ENCODE results near the gene TMCC2.

The TMCC2 gene

DNA sequence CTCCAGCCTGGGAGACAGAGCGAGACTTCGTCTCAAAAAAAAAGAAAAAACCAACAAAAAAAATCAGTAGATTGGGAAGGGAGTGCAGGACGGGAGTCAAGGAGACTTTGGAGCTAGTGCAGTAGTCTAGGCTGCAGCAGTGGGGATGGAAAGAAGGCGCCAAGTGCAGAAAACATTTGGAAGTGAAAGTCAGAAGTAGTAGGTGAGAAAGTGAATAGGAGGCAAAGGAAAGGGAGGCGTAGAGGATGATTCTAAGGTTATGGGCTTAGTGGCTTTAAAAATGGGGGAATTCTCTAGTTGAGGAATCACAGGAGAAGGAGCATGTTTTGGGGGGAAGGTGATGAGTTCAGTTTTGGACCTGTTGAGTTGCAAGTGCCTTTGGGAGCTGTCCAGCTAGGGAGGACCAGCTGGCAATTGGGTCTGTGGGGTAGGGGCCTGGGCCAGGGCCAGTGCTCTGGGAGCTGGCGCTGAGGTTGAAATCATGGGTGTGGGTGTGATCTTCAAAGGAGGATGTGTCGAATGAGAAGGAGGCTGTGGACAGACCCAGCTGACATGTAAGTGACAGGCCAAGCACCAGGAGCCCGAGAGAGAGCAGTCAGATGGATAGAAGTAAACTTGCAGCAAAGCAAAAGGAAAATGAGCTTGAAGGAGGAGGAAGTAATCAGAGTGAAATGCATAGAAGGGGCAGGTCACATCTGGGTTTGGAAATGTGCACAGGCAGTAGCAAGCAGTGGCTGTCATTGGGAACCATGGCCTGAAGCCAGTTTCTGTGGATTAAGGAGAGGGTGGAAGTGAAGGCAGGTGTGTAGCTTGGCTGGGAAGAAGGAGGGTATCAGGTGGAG lies 15.8 kb downstream of the TMCC2 start:
- DNase-seq, result no peak

DNA sequence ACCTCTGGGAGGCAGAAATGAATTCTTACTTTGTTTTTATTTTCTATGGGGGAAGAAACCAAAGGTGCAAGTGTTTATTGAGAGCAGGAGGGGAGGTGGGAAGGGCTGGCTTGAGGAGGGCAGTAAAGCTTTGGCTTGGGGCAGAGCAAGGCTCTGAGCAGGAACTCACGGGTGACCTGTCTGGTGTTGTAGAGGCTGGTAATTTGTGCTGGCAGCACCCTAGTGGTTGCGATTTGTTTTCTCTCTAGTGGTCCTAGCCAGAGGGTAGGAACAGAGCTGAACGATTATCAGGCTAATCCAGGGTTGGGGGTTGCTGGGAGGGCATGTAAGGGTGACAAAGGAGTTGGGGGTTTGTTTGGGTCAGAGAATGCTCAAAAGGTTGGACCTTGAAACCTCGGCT lies 16.6 kb downstream of the TMCC2 start:
- no peak for DNase-seq

DNA sequence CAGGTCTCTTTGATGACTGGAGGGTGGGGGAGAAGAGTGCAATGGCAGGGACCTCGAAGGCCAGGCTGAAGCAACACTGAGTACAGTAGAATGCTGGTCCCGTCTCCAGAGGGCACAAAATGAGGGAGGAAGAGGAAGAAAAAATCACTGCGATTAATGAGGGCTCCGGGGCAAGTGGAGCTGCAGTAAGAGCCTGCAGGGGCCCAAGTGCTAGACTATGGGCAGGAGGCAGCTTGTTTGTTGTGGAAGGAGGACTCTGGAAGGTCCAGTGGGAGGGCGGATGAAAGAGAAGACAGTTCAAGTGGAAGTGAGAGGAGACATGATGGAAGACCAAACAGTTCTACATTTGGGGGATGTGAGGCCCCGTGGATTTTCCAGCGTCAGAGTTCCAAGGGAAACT lies 17.4 kb downstream of the TMCC2 start:
- DNase-seq, result no peak

- no peak for DNase-seq
Observed at GRCh38 chr1:205246351-205247119, 18.8 kb downstream of the TMCC2 start.

- DNase-seq, result no peak
Observed at GRCh38 chr1:205247130-205247921, 19.6 kb downstream of the TMCC2 start.

DNA sequence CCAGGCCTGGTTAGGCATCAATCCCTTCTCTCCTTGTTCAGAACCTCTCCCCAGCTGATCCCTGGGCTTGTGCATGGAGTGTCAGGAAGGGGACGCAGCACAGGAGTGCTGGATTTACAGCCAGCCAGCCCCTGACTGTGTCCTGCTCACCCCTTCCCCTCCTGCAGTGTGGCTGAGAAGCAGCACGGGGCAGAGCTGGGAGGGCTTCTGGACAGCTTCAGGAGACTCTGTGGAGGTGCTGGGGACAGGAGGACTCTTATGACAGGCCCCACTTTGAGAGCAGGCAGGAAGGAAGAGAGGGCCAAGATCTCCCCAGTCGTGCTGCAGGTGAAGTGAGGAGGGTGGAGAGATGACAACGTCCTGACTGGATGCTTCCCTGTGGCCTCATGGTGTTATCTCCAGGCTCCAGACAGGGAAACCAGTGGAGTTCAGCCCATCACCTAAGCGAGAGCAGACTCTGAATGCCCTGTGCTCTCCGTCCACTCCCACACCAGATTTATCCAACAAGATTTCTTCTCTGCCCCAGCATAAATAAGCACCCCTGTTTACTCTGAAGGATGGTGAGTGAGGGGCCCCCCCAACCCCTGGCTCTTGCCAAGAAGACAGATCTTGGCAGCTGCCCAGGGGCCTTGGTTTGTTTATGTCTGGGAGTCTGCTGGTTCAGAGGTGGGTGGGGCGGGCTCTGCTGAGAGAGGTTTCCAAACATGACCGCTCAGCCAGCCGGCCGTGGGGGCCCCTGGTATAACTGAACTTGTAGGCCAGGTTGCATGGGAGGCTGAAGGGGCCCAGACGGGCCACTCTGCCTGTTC lies 21.3 kb downstream of the TMCC2 start:
- DNase-seq, result no peak

DNA sequence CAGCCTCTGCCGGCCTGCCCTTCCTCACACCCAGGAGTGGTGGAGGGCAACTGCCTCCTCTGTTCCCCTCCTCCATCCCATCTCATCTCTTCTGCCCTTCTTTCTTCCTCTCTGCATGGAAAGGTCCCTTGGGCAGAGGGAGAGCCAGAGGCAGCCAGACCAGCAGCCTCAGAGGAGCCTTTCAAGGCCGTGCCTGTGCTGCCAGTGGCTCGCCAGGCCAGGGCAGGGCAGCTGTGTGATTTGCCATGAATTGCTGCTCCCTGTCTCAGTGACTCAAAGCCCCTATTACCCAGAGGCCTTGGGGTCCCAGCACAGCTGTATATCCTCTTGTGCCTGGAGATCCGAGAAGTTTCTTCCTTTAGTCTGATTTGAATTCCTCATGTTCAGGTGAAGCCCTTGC lies 21.9 kb downstream of the TMCC2 start:
- no peak for DNase-seq

- no peak for DNase-seq
Observed at GRCh38 chr1:205250699-205251098, 23.0 kb downstream of the TMCC2 start.

DNA sequence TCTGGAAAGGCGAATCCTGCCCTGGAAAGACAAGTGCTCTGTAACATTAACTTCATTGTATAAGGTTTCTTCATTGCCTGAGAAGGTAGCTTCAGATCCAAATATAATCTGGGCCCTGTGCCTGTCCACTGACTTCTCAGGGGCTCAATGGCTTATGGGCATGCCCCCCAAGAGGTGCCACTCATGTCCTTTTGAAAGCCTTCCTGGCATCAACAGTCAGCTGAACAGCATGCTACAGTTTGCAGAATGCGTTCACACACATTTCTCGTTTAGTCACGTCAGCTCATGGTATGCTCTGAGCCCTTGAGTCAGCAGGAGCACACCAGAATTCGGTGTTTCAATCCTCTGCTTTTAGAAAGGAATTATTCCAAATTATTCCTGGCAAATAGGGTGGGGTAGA lies 23.8 kb downstream of the TMCC2 start:
- DNase-seq, result no peak

DNA sequence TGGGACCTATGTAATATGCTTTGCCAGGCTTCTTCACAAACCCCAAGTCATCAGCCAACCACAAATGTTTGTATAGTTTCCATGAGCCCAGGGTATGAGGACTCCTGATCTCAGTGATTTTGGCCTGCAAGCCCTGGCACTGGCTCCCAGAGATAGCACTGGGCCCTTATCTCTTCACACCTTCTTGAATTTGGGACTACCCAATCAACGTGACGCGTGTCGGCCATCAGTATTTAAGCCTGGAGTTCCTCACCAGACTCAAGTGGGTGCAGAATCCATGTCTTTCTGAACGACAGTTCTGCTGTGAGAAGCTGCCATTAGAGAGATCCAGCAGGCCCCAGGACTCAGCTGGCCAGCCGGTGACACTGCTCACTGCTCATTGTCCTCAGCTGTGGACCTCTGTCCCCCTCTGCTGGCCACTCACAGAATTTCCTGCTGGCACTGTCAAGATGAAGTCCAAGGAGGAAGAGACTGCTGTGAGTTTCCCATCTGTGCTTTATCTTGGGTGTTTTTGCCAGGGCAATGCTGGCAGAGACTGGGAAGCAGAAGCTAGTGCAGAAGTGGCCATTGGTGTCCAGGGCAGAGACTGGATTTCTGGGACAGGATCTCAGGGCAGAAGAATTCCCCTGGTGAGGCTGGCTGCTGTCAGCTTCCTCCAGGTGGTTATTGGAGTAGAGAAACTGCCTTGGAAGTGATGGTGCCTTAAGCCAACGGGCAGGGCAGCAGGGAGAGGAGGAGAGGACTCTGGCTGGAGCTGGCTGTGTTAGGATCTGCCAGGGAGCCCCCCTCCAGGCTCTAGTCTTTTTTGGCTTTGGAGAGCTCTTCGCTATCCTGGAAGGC lies 28.4 kb downstream of the TMCC2 start:
- no peak for DNase-seq

DNA sequence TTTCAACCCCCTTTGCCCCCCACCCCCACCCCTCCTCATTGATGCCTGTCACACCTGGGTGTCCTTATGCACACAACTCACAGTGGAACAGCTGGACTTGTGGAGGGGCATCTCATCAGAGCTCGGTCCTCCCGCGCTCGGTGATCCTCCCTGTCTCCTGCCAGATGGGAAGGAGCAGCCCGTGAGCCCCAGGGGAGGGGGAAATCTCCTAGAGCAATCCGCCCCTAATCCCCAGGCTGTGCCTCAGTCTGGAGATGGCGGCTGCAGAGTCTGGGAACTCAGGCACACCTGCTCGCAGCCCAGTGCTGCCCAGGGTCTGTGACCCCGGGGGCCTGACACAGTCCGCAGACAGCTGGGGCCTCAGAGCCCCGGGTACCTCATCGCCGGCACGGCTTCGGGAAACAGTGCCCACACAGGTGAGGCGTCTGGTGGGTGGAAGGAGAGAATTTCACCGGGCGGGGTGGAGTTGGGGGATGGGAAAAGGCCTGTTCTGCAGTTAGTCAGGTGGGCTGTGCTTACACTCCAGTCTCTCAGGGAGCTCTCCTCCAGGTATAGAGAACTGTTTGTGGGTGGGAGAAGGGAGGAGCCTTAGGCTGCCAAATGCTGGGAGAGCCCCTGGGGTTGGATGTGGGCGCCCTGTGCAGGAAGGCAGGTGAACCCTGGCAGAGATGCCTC lies 29.3 kb downstream of the TMCC2 start:
- DNase-seq, result no peak

DNA sequence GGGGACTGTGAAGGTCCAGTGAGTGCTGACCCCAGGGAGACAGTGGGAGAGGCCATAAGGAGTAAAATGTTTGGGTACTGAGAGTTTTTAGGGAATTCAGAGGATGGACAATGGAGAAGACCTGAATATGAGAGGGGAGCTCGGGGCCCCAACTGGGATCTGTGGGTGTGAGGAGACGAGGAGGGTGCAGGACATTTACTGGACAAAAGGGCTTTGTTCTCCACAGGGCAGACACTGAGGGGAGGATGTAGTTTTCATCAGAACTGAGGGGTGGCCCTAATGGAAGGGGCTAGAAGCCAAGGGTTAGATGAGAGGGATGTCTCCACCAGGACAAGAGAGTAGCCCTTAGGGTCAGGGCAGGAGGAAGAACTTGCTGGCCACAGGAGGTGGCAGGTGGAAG lies 30.0 kb downstream of the TMCC2 start:
- no peak for DNase-seq

- no peak for DNase-seq
Observed at GRCh38 chr1:205258261-205258691, 30.5 kb downstream of the TMCC2 start.

DNA sequence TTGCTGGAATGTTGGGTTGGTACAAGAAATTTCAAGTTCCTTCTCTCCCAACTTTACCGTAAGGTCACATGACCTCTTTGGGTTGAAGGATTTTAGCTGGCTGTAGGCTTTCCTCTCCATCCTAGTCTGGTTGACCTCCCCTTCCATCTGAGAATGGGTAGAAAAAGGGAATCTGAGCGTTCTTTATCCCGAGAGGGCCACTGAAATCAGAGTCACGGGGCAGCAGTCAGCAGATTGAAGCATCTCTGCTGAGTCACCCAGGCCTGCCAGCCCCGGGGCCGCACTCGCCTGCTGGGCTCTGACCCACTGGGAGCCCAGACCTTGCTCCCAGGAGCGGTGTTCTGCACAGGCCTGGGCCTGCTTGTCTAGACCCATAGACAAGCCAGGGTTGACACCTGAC lies 31.0 kb downstream of the TMCC2 start:
- DNase-seq, result no peak

DNA sequence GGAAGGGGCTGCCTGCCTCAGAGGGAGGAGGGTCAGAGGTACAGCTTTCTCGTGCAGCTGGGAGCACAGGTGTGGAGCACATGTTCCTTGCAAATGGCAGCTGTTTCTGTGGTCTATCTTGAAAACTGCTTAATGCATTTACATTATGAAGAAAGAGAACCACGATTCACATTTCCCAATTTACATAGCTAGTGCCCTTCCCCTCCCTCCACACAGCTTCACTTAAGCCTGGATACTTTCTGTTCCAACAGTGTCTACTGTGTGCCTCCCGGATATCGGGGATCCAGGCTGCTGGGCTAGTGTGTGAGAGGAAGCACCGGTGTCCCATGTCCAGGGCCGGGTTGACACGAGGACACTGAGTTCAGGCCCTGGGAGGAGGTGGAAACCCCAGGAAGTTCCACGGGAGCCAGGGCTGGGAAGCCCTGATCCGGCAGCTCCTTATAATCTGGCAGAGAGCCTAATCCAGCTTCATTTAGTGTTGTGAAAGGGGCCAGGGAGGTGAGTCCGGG lies 31.6 kb downstream of the TMCC2 start:
- no peak for DNase-seq

GRCh38 chr1:205259998-205260397 lies 32.3 kb downstream of the TMCC2 start:
- DNase-seq, result no peak

- DNase-seq, result no peak
Observed at GRCh38 chr1:205260948-205261732, 33.4 kb downstream of the TMCC2 start.

GRCh38 chr1:205261946-205262691 lies 34.4 kb downstream of the TMCC2 start:
- no peak for DNase-seq

DNA sequence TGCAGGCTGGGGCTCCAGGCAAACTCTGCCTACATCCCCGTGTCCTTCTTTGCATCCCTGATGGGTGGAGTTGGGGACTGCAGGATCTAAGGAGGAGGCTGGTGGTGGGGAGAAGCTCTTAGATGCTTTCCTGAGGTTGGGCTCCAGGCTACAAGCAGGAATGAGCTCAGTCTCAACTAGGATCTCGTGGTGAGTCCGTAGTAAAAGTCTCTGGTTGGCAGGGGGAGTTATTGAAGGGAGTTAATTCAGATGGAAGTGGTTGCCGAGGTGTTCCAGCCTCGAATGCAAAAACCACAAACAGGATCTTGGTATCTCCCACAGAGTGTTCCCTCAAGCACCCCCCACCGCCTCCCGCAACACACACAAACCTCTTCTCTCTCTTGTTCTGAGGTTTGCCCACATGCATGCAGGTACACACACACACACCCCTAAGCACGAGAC lies 35.0 kb downstream of the TMCC2 start:
- no peak for DNase-seq

Measured in cortex of kidney (tissue), 1 donor.